Astrocyte of the spinal cord (primary cell): ENCODE results near the gene SLC47A1.

ENCODE experiments used
- DNase-seq: peaks from one replicate; pipeline ENCODE4 v3.0.0; 2011; ENCODE audit warnings: low read depth, low spot score
- H3K4me3 ChIP-seq: 2 replicates; pipeline ENCODE4 v1.5.1; 2011; ENCODE audit warnings: low read depth, mild to moderate bottlenecking, low read length, moderate library complexity
- in situ Hi-C: cut with HindIII; loops from 2 replicates; pipeline ENCODE4 v1.10.0; 2017; ENCODE audit warnings: low sequenced_read_pairs
- TF ChIP-seq, protein P1 (sequence below): IDR thresholded peaks from 2 replicates; pipeline ENCODE4 v1.5.1; 2012; ENCODE audit warnings: low read depth, mild to moderate bottlenecking, low read length, inconsistent platforms

SLC47A1 gene

DNA sequence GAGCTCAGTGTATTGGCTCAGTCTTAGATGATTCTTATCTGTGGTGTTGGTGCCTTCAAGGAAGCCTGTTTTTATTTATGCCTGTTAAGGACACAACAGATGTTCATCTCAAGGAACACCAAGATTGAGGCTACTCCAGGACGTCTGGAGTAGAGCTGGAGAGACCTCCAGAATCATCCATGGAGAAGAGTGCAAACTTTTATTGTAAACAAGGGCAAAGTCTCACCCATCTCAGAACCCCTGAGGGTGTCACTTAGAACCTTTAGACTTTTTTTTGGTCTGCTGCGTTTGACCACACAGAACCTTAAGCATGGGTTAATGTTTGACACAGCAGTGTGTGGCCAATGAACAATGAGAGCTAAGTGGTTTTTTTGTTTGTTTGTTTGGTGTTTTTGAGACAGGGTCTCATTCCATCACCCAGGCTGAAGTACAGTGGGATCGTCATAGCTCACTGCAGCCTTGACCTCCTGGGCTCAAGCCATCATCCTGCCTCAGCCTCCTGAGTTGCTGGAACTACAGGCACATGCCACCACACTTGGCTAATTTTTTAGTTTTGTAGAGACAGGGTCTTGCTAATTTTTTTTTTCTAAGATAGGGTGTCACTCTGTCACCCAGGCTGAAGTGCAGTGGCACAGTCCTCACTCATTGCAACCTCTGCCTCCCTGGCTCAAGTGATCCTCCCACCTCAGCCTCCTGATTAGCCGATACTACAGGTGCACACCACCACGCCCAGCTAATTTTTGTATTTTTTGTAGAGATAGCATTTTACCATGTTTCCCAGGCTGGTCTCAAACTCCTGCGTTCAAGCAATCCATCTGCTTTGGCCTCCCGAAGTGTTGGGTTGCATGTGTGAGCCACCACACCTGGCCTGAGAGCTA lies 16.3 kb downstream of the SLC47A1 start:
- no peak overlapping the region for H3K4me3 ChIP-seq
- in situ Hi-C loops = no loop called here
- DNase-seq = no peak

DNA sequence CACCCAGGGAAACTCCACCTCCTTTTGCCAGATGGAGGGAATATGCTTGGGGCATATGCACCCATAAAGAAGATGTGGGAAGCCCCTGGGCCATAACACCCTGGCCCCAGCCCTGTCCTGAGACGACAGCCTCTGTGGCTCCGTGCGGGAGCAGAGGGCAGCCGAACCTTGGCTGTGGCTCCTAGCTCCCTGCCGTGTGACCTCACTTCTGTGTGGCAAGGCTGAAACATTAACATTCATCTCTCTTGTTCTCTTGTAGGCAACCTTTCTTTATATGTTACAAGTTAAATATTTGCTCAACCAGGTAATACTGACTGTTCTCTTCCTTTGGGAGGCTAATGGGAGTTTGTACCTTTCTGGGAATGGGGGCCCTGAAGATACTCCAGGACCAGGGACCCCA lies 17.5 kb downstream of the SLC47A1 start:
- in situ Hi-C loops = no loop called here
- H3K4me3 ChIP-seq = no peak overlapping the region
- TF ChIP-seq, protein P1, sequence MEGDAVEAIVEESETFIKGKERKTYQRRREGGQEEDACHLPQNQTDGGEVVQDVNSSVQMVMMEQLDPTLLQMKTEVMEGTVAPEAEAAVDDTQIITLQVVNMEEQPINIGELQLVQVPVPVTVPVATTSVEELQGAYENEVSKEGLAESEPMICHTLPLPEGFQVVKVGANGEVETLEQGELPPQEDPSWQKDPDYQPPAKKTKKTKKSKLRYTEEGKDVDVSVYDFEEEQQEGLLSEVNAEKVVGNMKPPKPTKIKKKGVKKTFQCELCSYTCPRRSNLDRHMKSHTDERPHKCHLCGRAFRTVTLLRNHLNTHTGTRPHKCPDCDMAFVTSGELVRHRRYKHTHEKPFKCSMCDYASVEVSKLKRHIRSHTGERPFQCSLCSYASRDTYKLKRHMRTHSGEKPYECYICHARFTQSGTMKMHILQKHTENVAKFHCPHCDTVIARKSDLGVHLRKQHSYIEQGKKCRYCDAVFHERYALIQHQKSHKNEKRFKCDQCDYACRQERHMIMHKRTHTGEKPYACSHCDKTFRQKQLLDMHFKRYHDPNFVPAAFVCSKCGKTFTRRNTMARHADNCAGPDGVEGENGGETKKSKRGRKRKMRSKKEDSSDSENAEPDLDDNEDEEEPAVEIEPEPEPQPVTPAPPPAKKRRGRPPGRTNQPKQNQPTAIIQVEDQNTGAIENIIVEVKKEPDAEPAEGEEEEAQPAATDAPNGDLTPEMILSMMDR = no peak
- DNase-seq = no peak

More for the DNA sequence above, 16.3 kb downstream of the SLC47A1 start:
- TF ChIP-seq, protein P1 = no peak

DNA sequence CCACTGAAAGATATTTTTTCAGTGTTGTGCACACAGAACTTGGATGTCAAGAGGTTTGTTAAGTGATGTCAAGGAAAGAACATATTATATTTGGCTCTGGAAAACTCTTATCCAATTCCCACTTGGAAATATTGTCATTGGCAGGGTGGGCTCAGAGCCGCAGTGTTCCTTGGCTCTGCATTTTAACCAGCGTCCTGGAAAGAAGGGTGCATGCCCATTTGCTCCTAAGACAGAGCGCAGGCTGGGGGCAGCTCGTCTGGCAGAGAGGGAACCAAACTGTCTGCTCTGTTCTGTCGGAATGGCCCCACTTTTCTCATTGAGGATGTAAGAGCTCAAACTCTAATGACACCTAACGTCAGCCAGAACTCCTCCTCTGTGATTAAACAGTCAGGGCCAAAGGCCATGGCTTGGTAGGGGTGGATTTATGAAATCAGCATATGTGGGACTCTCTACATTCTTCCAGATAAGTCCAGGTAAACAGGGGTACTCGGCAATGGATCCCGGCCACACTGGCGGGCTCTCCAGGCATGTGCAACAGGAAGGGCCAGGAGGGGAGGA lies 18.0 kb downstream of the SLC47A1 start:
- in situ Hi-C loops = no loop called here
- TF ChIP-seq, protein P1 = no peak
- DNase-seq = no peak

DNA sequence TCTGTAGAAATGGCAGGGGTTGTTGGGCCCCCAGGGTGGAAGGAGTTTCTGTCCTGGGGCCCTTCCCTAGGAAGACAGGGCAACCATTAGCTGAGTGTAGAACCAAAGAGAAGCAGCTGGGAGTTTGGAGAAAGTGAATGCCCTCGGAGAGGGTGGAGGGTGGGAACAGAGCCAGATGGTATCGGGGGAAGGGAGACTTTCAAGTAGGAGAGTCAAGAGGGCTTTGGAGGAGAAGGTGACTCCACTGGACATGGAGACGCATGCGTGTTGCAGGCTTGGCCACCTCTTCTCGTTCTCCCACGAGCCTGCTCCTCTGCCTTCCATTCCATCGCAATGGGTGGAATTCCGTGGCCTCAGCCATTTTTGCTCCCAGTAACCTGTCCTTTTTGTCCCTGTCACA lies 19.4 kb downstream of the SLC47A1 start:
- TF ChIP-seq, protein P1 = no peak
- in situ Hi-C loops = no loop called here
- no peak for DNase-seq
- H3K4me3 ChIP-seq = no peak overlapping the region

More for the DNA sequence above, 18.0 kb downstream of the SLC47A1 start:
- no peak overlapping the region for H3K4me3 ChIP-seq

DNA sequence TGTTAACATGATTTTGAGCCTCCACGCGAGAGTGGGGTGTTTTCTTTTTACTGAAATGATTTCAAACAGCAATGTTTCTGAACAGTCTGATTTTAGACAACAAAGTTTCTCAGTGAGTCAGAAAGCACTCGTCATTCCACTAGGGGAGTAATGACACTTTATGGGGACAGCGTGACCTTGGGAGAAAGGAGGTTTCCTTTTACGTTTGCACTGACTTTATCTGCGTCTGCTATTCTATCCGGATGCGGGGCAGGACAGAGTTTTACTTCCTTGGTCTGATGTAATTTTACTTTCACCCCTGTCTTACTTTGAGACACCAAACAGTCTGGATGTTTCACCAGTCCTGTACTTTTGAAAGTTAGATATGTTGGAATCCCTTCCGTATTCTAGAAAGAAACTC lies 20.7 kb downstream of the SLC47A1 start:
- no peak for DNase-seq
- in situ Hi-C loops = no loop called here
- H3K4me3 ChIP-seq = no peak overlapping the region
- TF ChIP-seq, protein P1 = no peak

DNA sequence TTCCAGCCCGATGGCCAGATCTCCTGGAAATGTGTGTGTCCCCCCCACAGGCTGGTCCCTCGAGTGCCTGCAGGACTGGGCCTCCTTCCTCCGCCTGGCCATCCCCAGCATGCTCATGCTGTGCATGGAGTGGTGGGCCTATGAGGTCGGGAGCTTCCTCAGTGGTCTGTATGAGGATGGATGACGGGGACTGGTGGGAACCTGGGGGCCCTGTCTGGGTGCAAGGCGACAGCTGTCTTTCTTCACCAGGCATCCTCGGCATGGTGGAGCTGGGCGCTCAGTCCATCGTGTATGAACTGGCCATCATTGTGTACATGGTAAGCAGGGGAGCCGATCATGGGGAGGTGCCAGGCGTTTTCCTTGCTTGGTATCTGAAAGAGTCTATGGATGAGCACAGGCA lies 22.1 kb downstream of the SLC47A1 start:
- no peak overlapping the region for H3K4me3 ChIP-seq
- TF ChIP-seq, protein P1 = no peak
- in situ Hi-C loops = no loop called here
- no peak for DNase-seq
